GM19099 (cell line): Measurements from ENCODE around the gene FAM156A.
A peak's percentile ranks its signal among the peaks of the same experiment; 100 is the strongest.
"Not testable (repeated sequence)": the region's sequence is repeated elsewhere in the genome, so short reads cannot be mapped to it uniquely, and the experiment has no call there.

Source experiments
- POLR2A ChIP-seq: IDR thresholded peaks from 3 replicates; pipeline ENCODE4 v1.6.1; 2011; ENCODE audit warnings: low read depth; ENCODE audit not compliant: insufficient read length; ENCODE audit errors: extremely low read depth

Gene FAM156A, protein sequence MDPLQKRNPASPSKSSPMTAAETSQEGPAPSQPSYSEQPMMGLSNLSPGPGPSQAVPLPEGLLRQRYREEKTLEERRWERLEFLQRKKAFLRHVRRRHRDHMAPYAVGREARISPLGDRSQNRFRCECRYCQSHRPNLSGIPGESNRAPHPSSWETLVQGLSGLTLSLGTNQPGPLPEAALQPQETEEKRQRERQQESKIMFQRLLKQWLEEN

DNA sequence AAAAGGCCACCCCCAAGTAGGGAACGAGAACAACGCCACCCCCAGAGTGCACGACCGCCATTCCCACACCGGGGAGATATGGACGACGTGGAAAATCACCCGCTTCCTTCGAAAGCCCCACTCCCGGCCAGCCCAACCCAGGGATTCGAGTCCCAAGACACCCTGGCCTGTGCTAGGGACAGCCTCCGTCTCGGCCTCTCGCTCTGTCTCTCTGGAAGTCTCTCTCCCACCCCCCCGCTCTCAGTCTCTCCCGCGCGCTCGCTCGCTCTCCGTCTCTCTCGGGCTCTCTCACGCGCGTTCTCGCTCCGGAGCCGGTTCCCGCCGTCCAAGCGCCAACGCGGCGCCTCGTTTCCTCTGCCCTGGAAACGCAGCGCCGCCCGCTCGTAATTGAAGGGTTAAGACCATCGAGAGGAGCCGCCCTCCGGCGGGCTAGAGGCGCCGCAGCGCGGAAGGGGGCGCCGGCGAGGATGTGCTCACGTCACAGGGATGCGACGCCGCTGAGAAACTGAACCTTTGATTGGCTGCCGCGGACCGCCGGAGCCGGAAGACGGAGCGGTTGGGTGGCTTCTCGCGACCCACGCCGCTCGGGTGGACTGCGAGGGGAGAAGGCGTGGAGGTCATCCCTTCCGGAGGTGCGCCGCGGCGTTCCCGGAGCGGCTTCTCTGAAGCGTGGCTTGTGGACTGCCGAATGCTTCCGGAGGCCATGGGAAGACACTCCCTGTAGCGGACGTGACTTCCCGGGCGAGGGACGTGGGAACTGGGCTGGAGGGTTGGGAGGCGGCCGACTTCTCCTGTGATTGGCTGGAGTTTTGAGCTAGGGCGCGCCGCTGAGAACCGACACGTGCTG lies at the start of gene FAM156A:
Gene FAM156A (minus strand): TSS at position 406 of the 847 bp plus-strand sequence. CDS start 9,930 bp downstream, outside the sequence.
- TF ChIP-seq POLR2A: not testable (repeated sequence)

DNA sequence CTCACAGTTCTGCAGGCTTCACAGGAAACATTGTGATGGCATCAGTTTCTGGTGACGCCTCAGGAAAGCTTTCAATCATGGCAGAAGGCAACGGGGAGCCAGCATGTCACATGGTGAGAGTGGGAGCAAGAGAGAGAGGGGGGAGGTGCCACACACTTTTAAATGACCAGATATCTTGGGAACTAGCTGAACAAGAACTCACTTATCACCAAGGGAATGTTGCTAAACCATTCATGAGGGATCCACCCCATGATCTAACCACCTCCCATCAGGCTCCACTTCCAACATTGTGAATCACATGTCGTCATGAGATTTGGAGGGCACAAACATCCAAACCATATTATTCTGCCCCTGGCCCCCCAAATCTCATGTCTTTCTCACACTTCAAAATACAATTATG lies 47.0 kb upstream of the FAM156A start:
- no peak for TF ChIP-seq POLR2A

DNA sequence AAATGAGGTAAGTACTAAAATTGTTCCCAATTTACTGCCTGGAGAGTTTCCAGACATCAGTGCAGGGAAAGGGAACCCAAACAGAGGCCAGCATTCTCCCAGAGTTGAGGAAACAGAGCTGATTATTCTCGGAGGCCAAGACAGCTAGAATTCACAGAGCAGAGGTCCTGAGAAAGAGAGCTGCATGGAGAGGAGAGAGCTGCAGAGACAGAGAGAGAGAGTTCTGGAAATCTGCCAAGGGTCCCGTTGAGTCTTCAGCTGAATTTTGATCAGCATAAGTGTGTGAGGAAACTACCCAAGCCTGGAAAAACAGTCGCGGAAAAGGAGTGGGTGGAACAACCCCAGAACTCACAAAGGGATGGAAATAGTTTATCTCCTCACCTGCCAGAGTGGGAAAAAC lies 46.5 kb upstream of the FAM156A start:
- TF ChIP-seq POLR2A: no peak

DNA sequence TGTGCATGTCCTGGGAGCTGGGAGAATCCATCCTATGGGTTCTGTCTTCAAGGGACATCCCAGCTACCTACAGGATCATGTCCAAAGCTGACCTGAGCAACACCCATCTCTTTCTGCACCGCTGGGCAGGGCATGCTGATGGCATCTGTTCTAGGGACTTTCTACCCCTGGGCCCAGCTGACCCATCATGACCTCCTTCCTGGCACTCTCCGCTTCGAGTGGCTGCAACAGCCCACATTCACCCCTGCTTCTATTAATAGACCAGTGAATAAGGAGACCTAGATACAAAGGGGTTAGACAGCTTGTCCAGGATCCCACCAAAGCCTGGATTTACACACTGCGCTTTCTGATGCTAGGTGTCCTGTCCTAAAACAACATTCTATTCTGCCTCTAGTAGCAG lies 45.7 kb upstream of the FAM156A start:
- TF ChIP-seq POLR2A: no peak

DNA sequence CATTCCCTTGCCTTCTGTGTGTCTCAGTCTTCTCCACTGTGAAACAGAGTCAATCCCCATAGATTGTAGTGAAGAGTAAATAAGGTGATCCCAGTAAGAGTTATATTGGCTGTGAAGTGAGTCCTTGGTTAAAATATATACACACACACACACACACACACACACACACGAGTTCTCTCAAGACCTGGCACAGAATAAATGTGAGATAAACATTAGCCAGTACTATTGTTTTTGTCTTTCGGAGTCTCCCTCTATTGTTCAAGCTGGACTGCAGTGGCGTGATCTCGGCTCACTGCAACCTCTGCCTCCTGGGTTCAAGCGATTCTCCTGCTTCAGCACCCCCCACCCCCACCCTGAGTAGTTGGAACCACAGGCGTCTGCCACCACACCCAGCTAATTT lies 44.8 kb upstream of the FAM156A start:
- no peak for TF ChIP-seq POLR2A

DNA sequence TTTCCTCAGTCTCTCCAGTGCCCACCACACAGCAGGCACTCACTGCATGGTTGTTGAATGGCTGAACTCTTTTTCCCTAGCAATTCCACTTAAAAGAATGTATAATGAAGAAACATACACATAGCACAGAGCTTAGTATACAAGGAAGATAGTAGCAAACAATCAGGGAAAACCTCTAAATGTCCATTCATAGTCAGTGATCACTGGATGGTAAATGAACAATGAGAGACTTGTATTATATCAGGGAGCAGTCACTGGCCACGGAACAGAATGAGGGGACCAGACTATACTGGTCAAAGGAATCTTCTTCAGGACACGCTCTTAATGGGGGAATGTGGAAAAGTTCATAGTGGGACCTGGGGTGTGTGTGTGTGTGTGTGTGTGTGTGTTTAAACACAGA lies 43.6 kb upstream of the FAM156A start:
- TF ChIP-seq POLR2A: no peak

DNA sequence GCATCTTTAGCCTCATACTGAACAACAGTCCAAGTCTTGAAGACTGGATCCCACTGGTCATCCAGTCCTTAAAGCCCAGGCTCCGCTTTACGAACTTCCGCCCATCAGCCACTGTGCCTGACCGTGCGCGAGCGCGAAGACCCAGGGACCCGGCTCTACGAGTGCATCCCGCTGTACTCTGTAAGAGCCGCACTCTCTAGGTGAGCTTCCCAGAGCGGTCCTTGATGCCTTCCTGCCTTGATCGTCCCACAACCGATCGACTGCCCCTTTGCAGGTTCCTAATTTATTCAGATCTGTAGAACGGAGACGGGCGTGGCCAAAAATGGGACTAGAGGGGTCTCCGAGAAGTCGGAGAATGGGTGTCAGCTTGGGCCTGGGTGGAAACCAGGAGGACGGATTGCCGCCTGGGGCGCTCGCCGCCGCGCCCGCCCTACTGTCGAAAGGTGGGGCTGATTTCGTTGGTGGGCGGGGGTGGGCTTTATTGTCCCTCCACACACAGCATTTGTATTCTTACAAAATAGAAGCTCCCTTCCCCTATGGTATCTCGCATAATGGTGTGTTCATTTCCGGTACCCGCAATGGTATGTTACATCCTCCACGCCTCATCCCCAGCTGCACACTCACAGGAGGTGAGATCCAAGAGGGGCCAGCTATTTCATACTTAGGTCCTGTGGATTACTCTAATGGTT lies 42.3 kb upstream of the FAM156A start:
- no peak for TF ChIP-seq POLR2A

DNA sequence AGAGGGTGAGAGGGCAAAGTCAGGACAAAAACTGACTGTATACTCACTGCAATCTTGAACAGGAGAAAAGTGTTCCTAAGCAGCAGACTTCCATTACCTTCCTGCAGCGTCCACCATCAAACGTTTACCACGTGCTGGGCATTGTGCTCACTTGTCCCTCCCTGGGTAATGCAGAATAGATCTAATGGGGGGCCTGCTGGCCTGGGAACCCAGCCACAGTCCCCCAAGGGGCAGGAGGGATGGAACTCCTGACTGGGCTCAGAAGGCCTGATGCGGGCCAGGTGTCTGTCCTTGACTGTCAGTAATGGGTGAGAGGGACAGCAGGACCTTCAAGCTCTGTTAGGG lies 37.6 kb upstream of the FAM156A start:
- TF ChIP-seq POLR2A: no peak

DNA sequence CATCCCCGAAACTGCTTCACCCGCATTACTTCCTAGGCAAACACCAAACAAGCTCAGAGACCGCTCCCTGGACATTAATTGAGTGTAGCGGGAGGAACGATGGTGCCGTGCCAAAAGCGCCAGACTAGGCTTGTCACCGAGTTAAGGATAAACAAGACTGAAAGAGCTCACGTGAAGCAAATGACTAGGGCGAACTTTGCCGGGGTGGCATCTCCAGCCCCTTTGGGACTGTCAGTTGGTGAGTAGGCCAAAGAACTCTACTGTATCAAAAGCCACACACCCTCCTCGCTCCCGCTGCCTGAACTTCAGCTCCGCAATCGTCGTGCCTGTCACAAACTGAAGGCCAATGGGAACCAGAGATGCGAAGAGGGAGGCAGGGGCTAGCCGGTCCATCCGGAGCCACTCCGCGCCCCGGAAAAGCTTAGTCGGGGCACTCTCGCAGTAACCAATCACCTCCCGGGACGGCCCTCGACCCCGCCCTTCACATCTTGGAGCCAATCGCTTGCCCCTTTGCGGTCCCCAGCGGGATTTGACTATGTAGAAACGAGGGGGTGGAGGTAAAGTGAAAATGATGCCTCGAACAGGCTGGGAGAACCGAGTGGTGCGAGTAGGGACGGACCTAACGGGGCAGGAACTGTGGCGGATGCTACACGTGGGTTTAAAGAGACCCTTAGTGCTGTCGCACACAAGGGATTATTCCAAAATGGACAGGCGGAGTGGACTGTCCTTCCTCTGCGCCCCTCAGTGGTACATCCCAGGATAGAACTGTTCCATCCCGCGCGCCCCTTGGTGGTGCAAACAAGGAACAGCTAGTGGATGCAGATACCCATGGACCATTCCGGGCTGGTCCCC lies 37.0 kb upstream of the FAM156A start:
- TF ChIP-seq POLR2A: peak; percentile 56

DNA sequence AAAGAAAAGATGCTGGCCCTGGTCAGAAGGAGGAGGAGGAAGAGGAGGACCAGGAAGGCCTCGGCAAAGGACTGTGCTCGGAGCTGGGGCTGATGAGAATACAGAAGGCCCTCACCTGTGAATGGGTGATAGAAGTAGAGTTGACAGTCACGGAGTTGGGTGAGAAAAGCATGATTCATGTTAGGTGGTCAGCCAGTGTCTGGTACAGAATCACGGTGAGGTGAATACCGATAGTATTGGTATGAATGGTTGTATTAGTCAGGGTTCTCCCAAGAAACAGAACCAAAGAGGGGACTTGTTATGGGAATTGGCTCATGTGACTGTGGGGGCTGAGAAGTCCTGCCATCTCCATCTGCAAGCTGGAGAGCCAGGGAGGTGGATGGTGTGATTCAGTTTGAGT lies 32.5 kb upstream of the FAM156A start:
- TF ChIP-seq POLR2A: no peak

DNA sequence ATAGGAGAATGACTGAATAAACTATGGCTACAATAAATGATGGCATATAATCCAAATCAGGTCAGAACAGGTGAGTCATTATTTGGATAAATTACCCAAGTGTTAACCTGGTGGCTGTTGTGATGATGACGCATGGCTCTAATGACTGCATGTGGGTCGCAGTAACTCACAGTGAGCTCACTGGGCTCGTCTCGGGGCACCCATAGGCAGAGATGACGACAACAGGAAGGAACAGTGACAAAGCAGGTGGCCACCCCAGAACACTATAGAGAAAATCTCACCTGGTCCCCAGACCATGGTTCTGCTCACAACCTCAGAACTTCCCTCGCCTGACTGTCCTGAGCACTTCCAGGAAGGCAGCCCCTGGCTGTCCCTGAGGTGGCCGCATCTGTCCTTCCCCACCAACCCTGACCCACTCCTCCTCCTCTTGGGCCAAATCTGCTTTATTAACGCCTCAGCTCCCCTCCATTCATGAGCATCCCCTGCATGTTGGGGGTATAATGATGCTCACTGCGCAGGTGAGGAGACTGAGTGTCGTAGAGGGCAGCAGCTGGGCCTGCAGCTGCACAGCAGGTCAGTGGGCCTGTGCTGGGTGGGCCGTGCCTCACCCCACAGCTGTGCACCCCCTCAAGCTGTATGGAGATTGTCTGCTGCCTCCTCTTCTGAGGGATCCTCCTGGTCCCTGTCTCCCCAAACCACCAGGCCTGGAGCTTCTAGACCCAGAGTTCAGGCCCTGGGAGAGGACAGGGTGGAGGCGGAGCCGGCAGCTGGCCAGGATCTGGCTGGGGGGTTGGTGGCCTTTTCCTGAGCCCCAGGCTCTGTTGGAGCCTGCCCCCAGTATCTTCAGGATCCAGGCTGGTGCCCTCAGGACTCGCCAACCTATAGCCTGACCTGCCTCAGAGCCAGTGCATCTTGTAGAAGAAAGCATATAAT lies 30.9 kb upstream of the FAM156A start:
- no peak for TF ChIP-seq POLR2A

DNA sequence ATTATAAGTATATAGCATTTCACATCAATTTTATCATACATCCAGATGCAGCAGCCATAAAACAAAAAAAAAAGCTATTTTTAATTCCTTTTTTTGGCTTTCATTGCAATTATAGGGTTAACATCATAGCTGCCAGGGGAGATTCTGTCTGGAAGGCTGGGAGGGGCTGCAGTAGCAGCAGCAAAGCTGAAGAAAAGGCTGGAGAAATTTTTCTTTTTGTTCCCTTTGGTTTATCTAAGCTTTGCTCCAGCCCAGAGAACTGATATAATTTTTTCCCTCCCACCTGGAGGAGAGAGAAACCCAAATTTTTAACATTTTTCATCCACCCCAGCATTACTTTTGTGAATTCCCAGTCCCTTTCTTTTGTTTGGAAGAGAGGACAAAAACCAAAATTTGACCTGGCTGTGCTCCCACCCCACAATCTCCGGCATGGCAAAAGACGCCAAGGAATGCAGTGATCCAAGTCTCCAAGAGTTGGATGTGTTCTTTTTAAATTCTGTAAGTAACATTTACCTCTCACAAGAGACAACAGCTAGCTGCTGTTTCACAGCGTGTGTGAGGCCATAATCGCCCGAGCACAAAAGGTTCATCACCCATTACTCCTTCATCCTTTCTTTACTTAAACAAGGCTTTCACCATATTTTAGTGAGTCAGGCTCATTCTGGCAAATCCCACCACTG lies 25.1 kb upstream of the FAM156A start:
- TF ChIP-seq POLR2A: no peak

DNA sequence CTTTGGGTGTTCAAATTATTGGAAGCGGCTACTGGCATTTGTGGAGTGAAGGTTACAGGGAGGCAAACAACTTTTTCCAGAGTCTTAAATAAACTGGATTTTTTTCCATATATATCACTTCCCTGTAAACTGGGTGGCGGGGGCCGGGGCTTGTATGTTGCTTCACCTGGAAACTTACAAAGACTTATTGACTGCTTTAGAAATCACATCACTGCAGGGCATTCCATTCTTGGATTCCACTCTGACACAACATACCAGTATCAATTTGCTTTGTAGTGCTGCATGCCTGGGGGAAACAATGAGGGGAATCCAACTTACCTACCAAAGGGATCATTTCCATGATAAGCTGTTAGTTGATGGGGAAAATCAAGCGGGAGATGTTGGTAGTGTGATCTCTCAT lies 21.7 kb upstream of the FAM156A start:
- TF ChIP-seq POLR2A: no peak
